Astrocyte (in vitro differentiated cells and primary cell): ENCODE data around the gene PGF.

ENCODE experiments used
- EZH2 ChIP-seq: IDR thresholded peaks from 2 replicates; pipeline ENCODE4 v1.6.1; 2012; ENCODE audit warnings: mild to moderate bottlenecking, low read length, inconsistent platforms; ENCODE audit not compliant: insufficient read depth
- TF ChIP-seq, protein P1 (sequence below): IDR thresholded peaks from 2 replicates; pipeline ENCODE4 v1.5.1; 2011; ENCODE audit warnings: low read depth, mild to moderate bottlenecking, inconsistent platforms, low read length, moderate library complexity; ENCODE audit not compliant: insufficient read depth

DNA sequence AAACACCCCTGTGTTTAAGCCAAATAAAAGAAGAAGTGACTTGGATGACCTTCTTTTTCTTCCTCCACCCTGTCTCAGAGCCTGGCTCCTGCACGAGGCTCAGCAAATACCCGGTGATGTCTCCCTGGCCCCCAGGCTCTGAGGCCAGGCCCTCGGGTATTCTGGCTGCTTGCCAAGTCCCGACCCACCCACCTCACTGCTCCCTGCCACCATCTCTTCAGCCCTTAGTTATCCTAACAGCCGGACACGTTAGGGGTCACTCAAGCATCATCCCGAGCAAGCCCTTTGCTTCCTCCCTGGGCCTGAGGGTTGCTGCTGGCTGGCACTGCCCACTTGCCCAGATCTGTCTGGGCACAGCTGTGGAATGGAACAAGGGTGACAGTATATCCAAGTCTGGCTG is 39.6 kb downstream of the PGF start:
- TF ChIP-seq, protein P1, sequence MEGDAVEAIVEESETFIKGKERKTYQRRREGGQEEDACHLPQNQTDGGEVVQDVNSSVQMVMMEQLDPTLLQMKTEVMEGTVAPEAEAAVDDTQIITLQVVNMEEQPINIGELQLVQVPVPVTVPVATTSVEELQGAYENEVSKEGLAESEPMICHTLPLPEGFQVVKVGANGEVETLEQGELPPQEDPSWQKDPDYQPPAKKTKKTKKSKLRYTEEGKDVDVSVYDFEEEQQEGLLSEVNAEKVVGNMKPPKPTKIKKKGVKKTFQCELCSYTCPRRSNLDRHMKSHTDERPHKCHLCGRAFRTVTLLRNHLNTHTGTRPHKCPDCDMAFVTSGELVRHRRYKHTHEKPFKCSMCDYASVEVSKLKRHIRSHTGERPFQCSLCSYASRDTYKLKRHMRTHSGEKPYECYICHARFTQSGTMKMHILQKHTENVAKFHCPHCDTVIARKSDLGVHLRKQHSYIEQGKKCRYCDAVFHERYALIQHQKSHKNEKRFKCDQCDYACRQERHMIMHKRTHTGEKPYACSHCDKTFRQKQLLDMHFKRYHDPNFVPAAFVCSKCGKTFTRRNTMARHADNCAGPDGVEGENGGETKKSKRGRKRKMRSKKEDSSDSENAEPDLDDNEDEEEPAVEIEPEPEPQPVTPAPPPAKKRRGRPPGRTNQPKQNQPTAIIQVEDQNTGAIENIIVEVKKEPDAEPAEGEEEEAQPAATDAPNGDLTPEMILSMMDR: no peak
- TF ChIP-seq EZH2: no peak
